CD8-positive, alpha-beta memory T cell (primary cell): Measurements from ENCODE around the gene SIPA1L2. TPM values are rescaled to one million over a fixed set of nuclear protein-coding genes. Genes with fewer than 3 reads are reported as not detected.

Source experiments
- CTCF ChIA-PET: fragments of 350-600 bp; sonication (Branson Sonifier 250); formaldehyde crosslinking; loops from one replicate; lab custom pipeline; 2021; ENCODE audit warnings: antibody characterized with exemption; lab: Charles Lee
- POLR2A ChIA-PET: fragments of 350-600 bp; sonication (Branson Sonifier 250); formaldehyde crosslinking; loops from one replicate; lab custom pipeline; 2021; ENCODE audit warnings: antibody characterized with exemption; lab: Charles Lee
- DNase-seq, 5 donors: peaks; one replicate each; pipeline versions ENCODE4 v3.0.0 to v3.0.0-alpha.2; 2020 to 2022; ENCODE audit warnings: mixed read lengths in 1 of 5
- H3K27ac ChIP-seq: one replicate; pipeline ENCODE4 v1.7.0; 2013; ENCODE audit warnings: low read depth, mild to moderate bottlenecking, low read length, moderate library complexity
- H3K27me3 ChIP-seq: 2 replicates; pipeline ENCODE4 v1.7.0; 2013; ENCODE audit warnings: low read length, mild to moderate bottlenecking; ENCODE audit not compliant: insufficient read depth, poor library complexity, severe bottlenecking
- H3K36me3 ChIP-seq: 2 replicates; pipeline ENCODE4 v1.7.0; 2013; ENCODE audit warnings: mild to moderate bottlenecking, low read length, moderate library complexity; ENCODE audit not compliant: insufficient read depth
- H3K4me1 ChIP-seq: 2 replicates; pipeline ENCODE4 v1.7.0; 2013; ENCODE audit warnings: mild to moderate bottlenecking, low read length, moderate library complexity; ENCODE audit not compliant: insufficient read depth
- H3K4me3 ChIP-seq: 2 replicates; pipeline ENCODE4 v1.7.0; 2013; ENCODE audit warnings: mild to moderate bottlenecking, low read length
- H3K9me3 ChIP-seq: 2 replicates; pipeline ENCODE4 v1.7.0; 2013; ENCODE audit warnings: mild to moderate bottlenecking, low read length
- H3K27ac Mint-ChIP-seq, 8 donors: one replicate each; pipeline ENCODE4 v1.8.0; 2020 to 2021; ENCODE audit warnings: mixed read lengths in 8 of 8, mild to moderate bottlenecking in 6 of 8, inconsistent platforms in 3 of 8, moderate library complexity in 3 of 8
- H3K27me3 Mint-ChIP-seq, 2 donors: one replicate each; pipeline ENCODE4 v1.8.0; 2020 to 2021; ENCODE audit warnings: mixed read lengths in 2 of 2, mild to moderate bottlenecking in 1 of 2, moderate library complexity in 1 of 2
- H3K36me3 Mint-ChIP-seq, 3 donors: one replicate each; pipeline ENCODE4 v1.8.0; 2020 to 2021; ENCODE audit warnings: mixed read lengths in 3 of 3, inconsistent platforms in 1 of 3, mild to moderate bottlenecking in 1 of 3
- H3K4me1 Mint-ChIP-seq, 3 donors: one replicate each; pipeline ENCODE4 v1.8.0; 2020 to 2021; ENCODE audit warnings: mixed read lengths in 3 of 3, inconsistent platforms in 1 of 3, mild to moderate bottlenecking in 1 of 3
- H3K4me3 Mint-ChIP-seq, 7 donors: one replicate each; pipeline ENCODE4 v1.8.0; 2020 to 2021; ENCODE audit warnings: mixed read lengths in 7 of 7, mild to moderate bottlenecking in 6 of 7, moderate library complexity in 4 of 7, inconsistent platforms in 2 of 7
- H3K9me3 Mint-ChIP-seq, 5 donors: one replicate each; pipeline ENCODE4 v1.8.0; 2020 to 2022; ENCODE audit warnings: mixed read lengths in 5 of 5, mild to moderate bottlenecking in 3 of 5, moderate library complexity in 2 of 5, inconsistent platforms in 1 of 5
- polyA plus RNA-seq: library from polyadenylated mRNA; unstranded; fragments of 300-500 nt; fragmentation: Illumina TruSeq; gene quantifications from one replicate; pipeline ENCODE4 v1.2.3, GENCODE V29; 2021
- total RNA-seq, 2 experiments: library from RNA; stranded (reverse); gene quantifications; one replicate each; pipeline ENCODE4 v1.2.3, GENCODE V29; 2021

The SIPA1L2 gene
- total and polyA plus RNA-seq, 3 experiments from 2014 or later = 1.4 to 12.2 (median 10.0) TPM

GRCh38 chr1:232593717-232594502 is 36.0 kb downstream of the SIPA1L2 start:
- H3K4me1 ChIP-seq = peaks cover under 1% of the 10 kb centered on the region
- no peak overlapping the region for H3K4me3 Mint-ChIP-seq
- no peaks in the 10 kb centered on the region for H3K36me3 ChIP-seq
- ChIA-PET POLR2A (no interaction called here), CTCF (interaction anchor here (2.1 kb wide), 1 partner anchor 34 kb away, joined by 6 read pairs; no protein-coding TSS in a partner anchor)
- peaks cover 0 to 5% (median 0%) of the 10 kb centered on the region in 3 donors for H3K36me3 Mint-ChIP-seq
- DNase-seq = no peak
- H3K9me3 ChIP-seq = no peaks in the 10 kb centered on the region
- no peaks in the 10 kb centered on the region for H3K9me3 Mint-ChIP-seq
- H3K4me1 Mint-ChIP-seq = peaks cover 40 to 58% (median 41%) of the 10 kb centered on the region in 3 donors
- no peak overlapping the region for H3K27ac ChIP-seq
- no peaks in the 10 kb centered on the region for H3K27me3 Mint-ChIP-seq
- H3K27ac Mint-ChIP-seq = peak overlapping the region in 4 of 8 donors; percentile 7 to 86 (median 52)
- H3K27me3 ChIP-seq = no peaks in the 10 kb centered on the region
- no peak overlapping the region for H3K4me3 ChIP-seq

GRCh38 chr1:232591344-232591743 is 38.6 kb downstream of the SIPA1L2 start:
- POLR2A ChIA-PET = no interaction called here
- Histone ChIP-seq H3K4me1 (no peaks in the 10 kb centered on the region), H3K9me3 (no peaks in the 10 kb centered on the region), H3K27me3 (no peaks in the 10 kb centered on the region), H3K36me3 (no peaks in the 10 kb centered on the region), H3K4me3 (no peak overlapping the region), H3K27ac (no peak overlapping the region)
- Mint-ChIP-seq H3K9me3 (peaks cover 0 to 4% (median 0%) of the 10 kb centered on the region in 5 donors), H3K4me1 (peaks cover 18 to 48% (median 30%) of the 10 kb centered on the region in 3 donors), H3K27ac (peak overlapping the region in 1 of 8 donors; percentile 78), H3K36me3 (peaks cover 0 to 14% (median 0%) of the 10 kb centered on the region in 3 donors), H3K4me3 (no peak overlapping the region), H3K27me3 (no peaks in the 10 kb centered on the region)
- CTCF ChIA-PET = no interaction called here
- DNase-seq = no peak

- Mint-ChIP-seq H3K9me3 (peaks cover 0 to 4% (median 2%) of the 10 kb centered on the region in 5 donors), H3K4me1 (peaks cover 11 to 42% (median 25%) of the 10 kb centered on the region in 3 donors), H3K27ac (peak overlapping the region in 5 of 8 donors; percentile 1 to 95 (median 70)), H3K36me3 (peaks cover 0 to 14% (median 0%) of the 10 kb centered on the region in 3 donors), H3K27me3 (no peaks in the 10 kb centered on the region), H3K4me3 (peak overlapping the region in 1 of 7 donors; percentile 29)
- POLR2A ChIA-PET = no interaction called here
- no peaks in the 10 kb centered on the region for H3K36me3 ChIP-seq
- H3K4me3 ChIP-seq = no peak overlapping the region
- no peaks in the 10 kb centered on the region for H3K4me1 ChIP-seq
- no peak overlapping the region for H3K27ac ChIP-seq
- H3K27me3 ChIP-seq = no peaks in the 10 kb centered on the region
- no peak for DNase-seq
- H3K9me3 ChIP-seq = no peaks in the 10 kb centered on the region
- CTCF ChIA-PET = no interaction called here
Observed at GRCh38 chr1:232590744-232591082, 39.2 kb downstream of the SIPA1L2 start.

- Mint-ChIP-seq H3K36me3 (peaks cover 0 to 14% (median 0%) of the 10 kb centered on the region in 3 donors), H3K27ac (peak overlapping the region in 6 of 8 donors; percentile 7 to 95 (median 66)), H3K4me3 (peak overlapping the region in 2 of 7 donors; percentile 21 to 30), H3K27me3 (no peaks in the 10 kb centered on the region), H3K9me3 (peaks cover 0 to 4% (median 2%) of the 10 kb centered on the region in 5 donors), H3K4me1 (peaks cover 11 to 41% (median 25%) of the 10 kb centered on the region in 3 donors)
- CTCF ChIA-PET = no interaction called here
- Histone ChIP-seq H3K4me1 (no peaks in the 10 kb centered on the region), H3K9me3 (no peaks in the 10 kb centered on the region), H3K4me3 (no peak overlapping the region), H3K27ac (no peak overlapping the region), H3K36me3 (no peaks in the 10 kb centered on the region), H3K27me3 (no peaks in the 10 kb centered on the region)
- POLR2A ChIA-PET = no interaction called here
- no peak for DNase-seq
Observed at GRCh38 chr1:232589812-232590743, 39.9 kb downstream of the SIPA1L2 start.

GRCh38 chr1:232589111-232589811 is 40.7 kb downstream of the SIPA1L2 start:
- no peaks in the 10 kb centered on the region for H3K36me3 ChIP-seq
- ChIA-PET POLR2A (no interaction called here), CTCF (interaction anchor here (0.6 to 1.2 kb wide), 2 partner anchors 9 to 11 kb away, joined by 3 read pairs; no protein-coding TSS in a partner anchor)
- no peaks in the 10 kb centered on the region for H3K27me3 ChIP-seq
- Mint-ChIP-seq H3K27ac (peak overlapping the region in 2 of 8 donors; percentile 62 to 78), H3K4me1 (peaks cover 11 to 41% (median 25%) of the 10 kb centered on the region in 3 donors), H3K4me3 (no peak overlapping the region), H3K9me3 (peaks cover 0 to 4% (median 2%) of the 10 kb centered on the region in 5 donors), H3K36me3 (peaks cover 0 to 14% (median 0%) of the 10 kb centered on the region in 3 donors), H3K27me3 (no peaks in the 10 kb centered on the region)
- no peak for DNase-seq
- no peak overlapping the region for H3K4me3 ChIP-seq
- H3K4me1 ChIP-seq = no peaks in the 10 kb centered on the region
- H3K9me3 ChIP-seq = no peaks in the 10 kb centered on the region
- H3K27ac ChIP-seq = no peak overlapping the region

GRCh38 chr1:232587141-232588008 is 42.6 kb downstream of the SIPA1L2 start:
- H3K9me3 Mint-ChIP-seq = peaks cover 0 to 4% (median 2%) of the 10 kb centered on the region in 5 donors
- H3K4me1 Mint-ChIP-seq = peaks cover 11 to 41% (median 23%) of the 10 kb centered on the region in 3 donors
- ChIA-PET POLR2A (no interaction called here), CTCF (no interaction called here)
- H3K4me1 ChIP-seq = no peaks in the 10 kb centered on the region
- no peak overlapping the region for H3K4me3 ChIP-seq
- peak overlapping the region in 5 of 8 donors; percentile 9 to 88 (median 55) for H3K27ac Mint-ChIP-seq
- H3K36me3 Mint-ChIP-seq = peaks cover 0 to 14% (median 0%) of the 10 kb centered on the region in 3 donors
- H3K27me3 Mint-ChIP-seq = no peaks in the 10 kb centered on the region
- peak overlapping the region in 1 of 7 donors; percentile 22 for H3K4me3 Mint-ChIP-seq
- H3K36me3 ChIP-seq = no peaks in the 10 kb centered on the region
- no peaks in the 10 kb centered on the region for H3K27me3 ChIP-seq
- no peaks in the 10 kb centered on the region for H3K9me3 ChIP-seq
- no peak overlapping the region for H3K27ac ChIP-seq
- DNase-seq = no peak

- H3K27ac Mint-ChIP-seq = peak overlapping the region in 1 of 8 donors; percentile 73
- peaks cover 11 to 41% (median 23%) of the 10 kb centered on the region in 3 donors for H3K4me1 Mint-ChIP-seq
- no peaks in the 10 kb centered on the region for H3K9me3 ChIP-seq
- no peak for DNase-seq
- no peaks in the 10 kb centered on the region for H3K36me3 ChIP-seq
- no peaks in the 10 kb centered on the region for H3K27me3 ChIP-seq
- H3K27me3 Mint-ChIP-seq = no peaks in the 10 kb centered on the region
- ChIA-PET CTCF (interaction anchor here (1.5 kb wide), 1 partner anchor 10 kb away, joined by 3 read pairs; no protein-coding TSS in a partner anchor), POLR2A (no interaction called here)
- H3K27ac ChIP-seq = no peak overlapping the region
- peaks cover 0 to 14% (median 0%) of the 10 kb centered on the region in 3 donors for H3K36me3 Mint-ChIP-seq
- H3K4me3 Mint-ChIP-seq = no peak overlapping the region
- no peak overlapping the region for H3K4me3 ChIP-seq
- H3K9me3 Mint-ChIP-seq = peaks cover 0 to 4% (median 2%) of the 10 kb centered on the region in 5 donors
- no peaks in the 10 kb centered on the region for H3K4me1 ChIP-seq
Observed at GRCh38 chr1:232586679-232587078, 43.3 kb downstream of the SIPA1L2 start.
